Natural killer cell (primary cell): ENCODE results near the gene ROBO2. TPM values are rescaled to one million over a fixed set of nuclear protein-coding genes. Genes with fewer than 3 reads are reported as not detected.

Experiments used
- ATAC-seq, 3 donors: fragments of 150-1000 bp in 2 of 3; fragments of 200-7000 bp in 1 of 3; cut with Tn5 transposase; 1 replicate in 1 of 3; 2 replicates in 2 of 3; pipeline ENCODE4 v1.10.0; 2021; ENCODE audit warnings: mild to moderate bottlenecking in 2 of 3, moderate library complexity in 2 of 3
- DNase-seq, 2 donors: peaks; one replicate each; pipeline versions ENCODE4 v3.0.0 to v3.0.0-alpha.2; 2013 to 2021; ENCODE audit warnings: mixed read lengths in 1 of 2
- H3K27ac ChIP-seq: one replicate; pipeline ENCODE4 v1.5.1; 2013; ENCODE audit warnings: mild to moderate bottlenecking, low read length
- H3K27me3 ChIP-seq: one replicate; pipeline ENCODE4 v1.6.1; 2013; ENCODE audit warnings: low read length; ENCODE audit not compliant: control insufficient read depth, insufficient read depth
- H3K36me3 ChIP-seq: one replicate; pipeline ENCODE4 v1.6.1; 2013; ENCODE audit warnings: low read length; ENCODE audit not compliant: control insufficient read depth, insufficient read depth
- H3K4me1 ChIP-seq: one replicate; pipeline ENCODE4 v1.6.1; 2013; ENCODE audit warnings: low read length; ENCODE audit not compliant: control insufficient read depth, insufficient read depth
- H3K4me3 ChIP-seq: one replicate; pipeline ENCODE4 v1.5.1; 2013; ENCODE audit warnings: low read length
- H3K9me3 ChIP-seq: one replicate; pipeline ENCODE4 v1.6.1; 2013; ENCODE audit warnings: low read length; ENCODE audit not compliant: control insufficient read depth, insufficient read depth
- H3K27ac Mint-ChIP-seq, 2 donors: one replicate each; pipeline ENCODE4 v1.8.0; 2022; ENCODE audit warnings: mild to moderate bottlenecking in 2 of 2, mixed read lengths in 2 of 2, moderate library complexity in 1 of 2
- H3K27me3 Mint-ChIP-seq, 2 donors: one replicate each; pipeline ENCODE4 v1.8.0; 2022; ENCODE audit warnings: low read depth in 2 of 2, mixed read lengths in 2 of 2
- H3K36me3 Mint-ChIP-seq: one replicate; pipeline ENCODE4 v1.8.0; 2022; ENCODE audit warnings: mixed read lengths
- H3K4me1 Mint-ChIP-seq, 2 donors: one replicate each; pipeline ENCODE4 v1.8.0; 2022; ENCODE audit warnings: mixed read lengths in 2 of 2
- H3K4me3 Mint-ChIP-seq: one replicate; pipeline ENCODE4 v1.8.0; 2022; ENCODE audit warnings: mild to moderate bottlenecking, moderate library complexity, mixed read lengths
- H3K9me3 Mint-ChIP-seq, 2 donors: one replicate each; pipeline ENCODE4 v1.8.0; 2022; ENCODE audit warnings: mixed read lengths in 2 of 2
- WGBS: methylation state at CpG from one replicate; pipeline ENCODE4 v1.1.7; 2013; ENCODE audit warnings: missing lambda C conversion rate; ENCODE audit not compliant: insufficient coverage; 5-methylcytosine and 5-hydroxymethylcytosine counted together
- intact Hi-C: fragments of 100-400 bp; cut with micrococcal nuclease; formaldehyde crosslinking; loops from one replicate; pipeline ENCODE4 v1.14.2; 2022
- total RNA-seq, 4 donors: library from RNA; stranded (reverse); fragments of 120-200 nt in 1 of 4; gene quantifications; one replicate each; pipeline versions ENCODE4 v1.2.3 to v1.2.4, GENCODE V29; 2013 to 2022
- TF ChIP-seq, protein P1 (sequence below): fragments of 200-600 bp; IDR thresholded peaks from one replicate; pipeline ENCODE4 v1.8.0; 2022; ENCODE audit warnings: antibody characterized with exemption

Gene ROBO2
- total RNA-seq, 3 donors from 2014 or later (not counting 1 experiment from before 2014, with no cell fraction given) = not detected

- H3K27ac Mint-ChIP-seq = no peak overlapping the region
- WGBS = 88% methylated on average over 3 of the region's 3 CpGs
- H3K9me3 ChIP-seq = peaks cover 4% of the 10 kb centered on the region
- H3K27me3 Mint-ChIP-seq = no peaks in the 10 kb centered on the region
- no peak overlapping the region for H3K4me3 Mint-ChIP-seq
- no peak for ATAC-seq
- no peak overlapping the region for H3K4me3 ChIP-seq
- H3K9me3 Mint-ChIP-seq = peaks cover 3 to 8% of the 10 kb centered on the region in 2 donors
- H3K36me3 Mint-ChIP-seq = no peaks in the 10 kb centered on the region
- no peaks in the 10 kb centered on the region for H3K4me1 ChIP-seq
- H3K27me3 ChIP-seq = no peaks in the 10 kb centered on the region
- intact Hi-C loops = no loop called here
- no peak for DNase-seq
- TF ChIP-seq, protein P1, sequence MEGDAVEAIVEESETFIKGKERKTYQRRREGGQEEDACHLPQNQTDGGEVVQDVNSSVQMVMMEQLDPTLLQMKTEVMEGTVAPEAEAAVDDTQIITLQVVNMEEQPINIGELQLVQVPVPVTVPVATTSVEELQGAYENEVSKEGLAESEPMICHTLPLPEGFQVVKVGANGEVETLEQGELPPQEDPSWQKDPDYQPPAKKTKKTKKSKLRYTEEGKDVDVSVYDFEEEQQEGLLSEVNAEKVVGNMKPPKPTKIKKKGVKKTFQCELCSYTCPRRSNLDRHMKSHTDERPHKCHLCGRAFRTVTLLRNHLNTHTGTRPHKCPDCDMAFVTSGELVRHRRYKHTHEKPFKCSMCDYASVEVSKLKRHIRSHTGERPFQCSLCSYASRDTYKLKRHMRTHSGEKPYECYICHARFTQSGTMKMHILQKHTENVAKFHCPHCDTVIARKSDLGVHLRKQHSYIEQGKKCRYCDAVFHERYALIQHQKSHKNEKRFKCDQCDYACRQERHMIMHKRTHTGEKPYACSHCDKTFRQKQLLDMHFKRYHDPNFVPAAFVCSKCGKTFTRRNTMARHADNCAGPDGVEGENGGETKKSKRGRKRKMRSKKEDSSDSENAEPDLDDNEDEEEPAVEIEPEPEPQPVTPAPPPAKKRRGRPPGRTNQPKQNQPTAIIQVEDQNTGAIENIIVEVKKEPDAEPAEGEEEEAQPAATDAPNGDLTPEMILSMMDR = no peak
- no peak overlapping the region for H3K27ac ChIP-seq
- H3K4me1 Mint-ChIP-seq = no peaks in the 10 kb centered on the region
- H3K36me3 ChIP-seq = no peaks in the 10 kb centered on the region
Measured at GRCh38 chr3:77222701-77223100, 182.8 kb downstream of the ROBO2 start.

DNA sequence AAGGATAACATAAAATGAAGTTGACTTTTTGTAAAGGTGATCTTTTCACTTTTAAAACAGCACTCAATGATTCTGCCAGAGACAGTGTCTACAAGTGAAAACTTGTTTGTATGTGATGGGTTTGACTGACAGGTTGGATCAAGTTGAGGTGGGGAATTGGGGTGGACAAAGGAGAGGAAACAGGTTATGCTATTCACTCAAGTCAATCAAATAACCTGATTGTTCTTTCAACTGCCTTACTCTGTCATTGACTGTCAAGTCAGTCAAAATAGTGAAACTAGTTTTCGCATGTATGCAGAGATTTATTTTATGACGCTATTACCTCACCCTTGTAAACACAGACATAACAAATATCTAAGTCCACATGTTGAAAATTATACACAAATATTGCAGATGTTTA is 187.7 kb downstream of the ROBO2 start:
- H3K9me3 ChIP-seq = no peaks in the 10 kb centered on the region
- intact Hi-C loops = no loop called here
- no peaks in the 10 kb centered on the region for H3K27me3 ChIP-seq
- Mint-ChIP-seq H3K36me3 (no peaks in the 10 kb centered on the region), H3K4me3 (no peak overlapping the region), H3K4me1 (no peaks in the 10 kb centered on the region), H3K27me3 (no peaks in the 10 kb centered on the region), H3K9me3 (peaks cover 3 to 8% of the 10 kb centered on the region in 2 donors), H3K27ac (no peak overlapping the region)
- DNase-seq = no peak
- 83% methylated on average over 1 of the region's 2 CpGs for WGBS
- ATAC-seq = no peak
- H3K36me3 ChIP-seq = no peaks in the 10 kb centered on the region
- H3K4me3 ChIP-seq = no peak overlapping the region
- no peaks in the 10 kb centered on the region for H3K4me1 ChIP-seq
- H3K27ac ChIP-seq = no peak overlapping the region
- TF ChIP-seq, protein P1 = no peak

DNA sequence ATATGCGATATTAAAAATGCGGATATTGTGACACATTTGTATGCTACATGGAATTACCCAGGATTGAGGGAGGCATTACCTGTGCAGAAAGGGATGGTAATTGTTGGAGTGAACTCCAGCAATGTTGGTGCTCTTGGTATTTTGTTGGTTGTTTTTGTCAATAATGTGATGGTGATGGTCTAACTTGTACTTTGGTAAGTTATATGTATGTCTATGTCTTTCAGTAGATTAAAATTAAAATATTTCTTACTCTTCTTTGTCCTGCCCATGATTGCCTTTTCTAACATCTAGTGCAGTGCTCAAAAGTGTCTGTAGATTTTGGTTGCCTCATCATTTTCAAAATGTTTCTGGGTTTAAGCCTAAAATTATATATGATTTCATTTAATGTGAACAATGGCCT is 192.7 kb downstream of the ROBO2 start:
- Histone ChIP-seq H3K9me3 (no peaks in the 10 kb centered on the region), H3K27ac (no peak overlapping the region), H3K4me1 (no peaks in the 10 kb centered on the region), H3K27me3 (no peaks in the 10 kb centered on the region), H3K4me3 (no peak overlapping the region), H3K36me3 (no peaks in the 10 kb centered on the region)
- no peaks in the 10 kb centered on the region for H3K4me1 Mint-ChIP-seq
- H3K4me3 Mint-ChIP-seq = no peak overlapping the region
- H3K27me3 Mint-ChIP-seq = no peaks in the 10 kb centered on the region
- H3K36me3 Mint-ChIP-seq = no peaks in the 10 kb centered on the region
- intact Hi-C loops = no loop called here
- DNase-seq = no peak
- no peak for ATAC-seq
- H3K9me3 Mint-ChIP-seq = peaks cover 0 to 6% of the 10 kb centered on the region in 2 donors
- H3K27ac Mint-ChIP-seq = no peak overlapping the region
- TF ChIP-seq, protein P1 = no peak
- WGBS = 91% methylated on average over 2 of the region's 2 CpGs

- Histone ChIP-seq H3K4me3 (no peak overlapping the region), H3K27ac (no peak overlapping the region), H3K9me3 (no peaks in the 10 kb centered on the region), H3K36me3 (no peaks in the 10 kb centered on the region), H3K4me1 (no peaks in the 10 kb centered on the region), H3K27me3 (no peaks in the 10 kb centered on the region)
- DNase-seq (no peak), ATAC-seq (no peak)
- intact Hi-C loops = no loop called here
- Mint-ChIP-seq H3K27me3 (no peaks in the 10 kb centered on the region), H3K36me3 (no peaks in the 10 kb centered on the region), H3K9me3 (peaks cover 0 to 6% of the 10 kb centered on the region in 2 donors), H3K4me3 (no peak overlapping the region), H3K27ac (no peak overlapping the region), H3K4me1 (no peaks in the 10 kb centered on the region)
- 78% methylated on average over 1 of the region's 2 CpGs for WGBS
- TF ChIP-seq, protein P1 = no peak
Measured at GRCh38 chr3:77234004-77234403, 194.1 kb downstream of the ROBO2 start.
